Lower leg skin (tissue), 3 donors: Measurements from ENCODE around the gene RPS5.

Source experiments
- CTCF ChIP-seq, 3 donors: fragments of 450-650 bp; IDR thresholded peaks; one replicate each; pipeline ENCODE4 v1.5.1; 2016; ENCODE audit warnings: antibody characterized with exemption in 3 of 3, mild to moderate bottlenecking in 3 of 3, moderate library complexity in 2 of 3
- POLR2A ChIP-seq, 2 donors: fragments of 450-650 bp; IDR thresholded peaks; one replicate each; pipeline ENCODE4 v1.6.1; 2016 to 2017; ENCODE audit warnings: antibody characterized with exemption in 2 of 2, mild to moderate bottlenecking in 1 of 2, moderate library complexity in 1 of 2

GRCh38 chr19:58398545-58398944, 11.5 kb downstream of the RPS5 start:
- TF ChIP-seq CTCF (IDR thresholded peaks at IDR 0.05) (no peak), POLR2A (IDR thresholded peaks at IDR 0.05) (no peak)
